SK-N-SH (cell line): ENCODE results near the gene AP3B2. TPM values are rescaled to one million over a fixed set of nuclear protein-coding genes. Genes with fewer than 3 reads are reported as not detected.

Experiments used
- CTCF ChIA-PET: fragments of 300-600, 350-600 bp; formaldehyde crosslinking; extraction: SDS; loops from one replicate; lab custom pipeline; 2021; lab: Yijun Ruan, JAX
- POLR2A ChIA-PET: fragments of 350-600 bp; sonication (Branson Sonifier 250); formaldehyde crosslinking; extraction: SDS; loops from one replicate; lab custom pipeline; 2020; ENCODE audit warnings: antibody characterized with exemption, inconsistent platforms; lab: Yijun Ruan, JAX
- DNase-seq: peaks from one replicate; pipeline ENCODE4 v3.0.0; 2012
- H2AFZ ChIP-seq: fragments of 200-600 bp; sonication (generic); 2 replicates; pipeline ENCODE4 v1.8.1; 2016; ENCODE audit warnings: antibody characterized with exemption, mild to moderate bottlenecking, low read depth
- H3F3A ChIP-seq: fragments of 200-600 bp; sonication (generic); replicated peaks from 2 replicates; pipeline ENCODE3; 2016; ENCODE audit warnings: antibody characterized with exemption, mild to moderate bottlenecking; ENCODE audit not compliant: insufficient read depth
- H3K27ac ChIP-seq, 2 experiments: fragments of 200-500 bp in 1 of 2; fragments of 200-600 bp in 1 of 2; sonication (Bioruptor generic) in 1 of 2; sonication (generic), shearing (Covaris generic) in 1 of 2; 2 replicates each; pipeline versions ENCODE4 v1.5.1 to v1.6.1; 2014 to 2016; ENCODE audit warnings: low read depth in 2 of 2, inconsistent platforms in 1 of 2, low read length in 1 of 2, mild to moderate bottlenecking in 1 of 2, mixed read lengths in 1 of 2
- H3K27me3 ChIP-seq: fragments of 200-600 bp; sonication (generic), shearing (Covaris generic); 2 replicates; pipeline ENCODE4 v1.6.1; 2016; ENCODE audit warnings: mixed run types; ENCODE audit not compliant: insufficient read depth
- H3K36me3 ChIP-seq, 2 experiments: fragments of 200-500 bp in 1 of 2; fragments of 200-600 bp in 1 of 2; sonication (Bioruptor generic) in 1 of 2; sonication (generic) in 1 of 2; replicated peaks in 1 of 2; 2 replicates each; pipeline versions ENCODE3 to v1.5.1; 2014 to 2016; ENCODE audit warnings: low read length in 1 of 2, mild to moderate bottlenecking in 1 of 2; ENCODE audit not compliant: insufficient read depth in 2 of 2, control insufficient read depth in 1 of 2
- H3K4me1 ChIP-seq, 2 experiments: fragments of 200-500 bp in 1 of 2; fragments of 200-600 bp in 1 of 2; sonication (Bioruptor generic) in 1 of 2; sonication (generic), shearing (Covaris generic) in 1 of 2; 2 replicates each; pipeline versions ENCODE4 v1.5.1 to v1.6.1; 2014 to 2016; ENCODE audit warnings: low read depth in 1 of 2, low read length in 1 of 2, mixed run types in 1 of 2; ENCODE audit not compliant: insufficient read depth in 2 of 2, control insufficient read depth in 1 of 2
- H3K4me2 ChIP-seq: fragments of 200-600 bp; sonication (generic), shearing (Covaris generic); 2 replicates; pipeline ENCODE4 v1.6.1; 2017; ENCODE audit warnings: mixed run types
- H3K4me3 ChIP-seq, 2 experiments: fragments of 200-500 bp in 1 of 2; fragments of 200-600 bp in 1 of 2; sonication (Bioruptor generic) in 1 of 2; sonication (generic), shearing (Covaris generic) in 1 of 2; 2 replicates each; pipeline versions ENCODE4 v1.5.1 to v1.8.1; 2014 to 2016; ENCODE audit warnings: low read depth in 2 of 2, inconsistent platforms in 1 of 2, low read length in 1 of 2, mild to moderate bottlenecking in 1 of 2, mixed read lengths in 1 of 2, moderate library complexity in 1 of 2
- H3K79me2 ChIP-seq: fragments of 200-600 bp; sonication (generic); 2 replicates; pipeline ENCODE4 v1.8.1; 2017; ENCODE audit warnings: mild to moderate bottlenecking; ENCODE audit not compliant: insufficient read depth
- H3K9ac ChIP-seq: fragments of 200-600 bp; sonication (generic); 2 replicates; pipeline ENCODE4 v1.6.1; 2017; ENCODE audit warnings: mixed run types
- H3K9me2 ChIP-seq: fragments of 200-600 bp; sonication (generic); 2 replicates; pipeline ENCODE4 v1.6.1; 2017; ENCODE audit warnings: mixed run types
- H3K9me3 ChIP-seq: fragments of 200-600 bp; sonication (generic); 2 replicates; pipeline ENCODE4 v1.6.1; 2017; ENCODE audit warnings: mixed run types, mild to moderate bottlenecking, moderate library complexity
- H4K20me1 ChIP-seq: fragments of 200-600 bp; sonication (generic); 2 replicates; pipeline ENCODE4 v1.6.1; 2017; ENCODE audit warnings: mild to moderate bottlenecking, mixed run types; ENCODE audit not compliant: insufficient read depth
- EZH2phosphoT487 ChIP-seq: fragments of 200-600 bp; sonication (generic); IDR thresholded peaks from 2 replicates; pipeline ENCODE4 v1.6.1; 2017; ENCODE audit warnings: low read depth, mixed run types, mild to moderate bottlenecking, antibody characterized with exemption, moderate library complexity, borderline replicate concordance
- FOXM1 ChIP-seq: IDR thresholded peaks from 2 replicates; pipeline ENCODE4 v1.4.0; 2012; ENCODE audit warnings: low read depth, mild to moderate bottlenecking
- JUND ChIP-seq: IDR thresholded peaks from 2 replicates; pipeline ENCODE4 v1.4.0; 2012
- MEF2A ChIP-seq: IDR thresholded peaks from 2 replicates; pipeline ENCODE4 v1.4.0; 2012; ENCODE audit warnings: low read depth, borderline replicate concordance
- NRF1 ChIP-seq: IDR thresholded peaks from 2 replicates; pipeline ENCODE4 v1.6.1; 2012; ENCODE audit warnings: low read depth, mild to moderate bottlenecking, low read length
- PBX3 ChIP-seq: IDR thresholded peaks from 2 replicates; pipeline ENCODE4; 2012
- RAD21 ChIP-seq: IDR thresholded peaks from 2 replicates; pipeline ENCODE4 v1.6.1; 2012; ENCODE audit warnings: mild to moderate bottlenecking, low read length
- RCOR1 ChIP-seq: fragments of 150-350 bp; IDR thresholded peaks from 2 replicates; pipeline ENCODE4 v1.6.1; 2017; ENCODE audit warnings: antibody characterized with exemption, low read length
- RXRA ChIP-seq: IDR thresholded peaks from 2 replicates; pipeline ENCODE4 v1.4.0; 2012; ENCODE audit warnings: low read depth, mild to moderate bottlenecking, borderline replicate concordance
- SIN3A ChIP-seq: IDR thresholded peaks from 2 replicates; pipeline ENCODE4 v1.6.1; 2012; ENCODE audit warnings: low read depth, mild to moderate bottlenecking, low read length, moderate library complexity, borderline replicate concordance
- TEAD4 ChIP-seq: IDR thresholded peaks from 2 replicates; pipeline ENCODE4 v1.4.0; 2012; ENCODE audit warnings: mild to moderate bottlenecking, borderline replicate concordance; ENCODE audit not compliant: insufficient read depth
- USF2 ChIP-seq: fragments of 150-350 bp; IDR thresholded peaks from 2 replicates; pipeline ENCODE4 v1.6.1; 2017; ENCODE audit warnings: antibody characterized with exemption, low read length, low read depth, borderline replicate concordance
- YY1 ChIP-seq: IDR thresholded peaks from 2 replicates; pipeline ENCODE4 v1.4.0; 2012; ENCODE audit warnings: low read depth, mild to moderate bottlenecking
- WGBS: methylation state at CpG from one replicate; pipeline ENCODE4 v1.1.6; 2017; ENCODE audit warnings: low lambda C conversion rate; 5-methylcytosine and 5-hydroxymethylcytosine counted together
- polyA plus RNA-seq, 3 experiments: library from polyadenylated mRNA; depleted of rRNA; stranded (reverse); fragments of >200 nt; gene quantifications; 2 replicates each; pipeline ENCODE4 v1.2.3, GENCODE V29; 2012
- TF ChIP-seq, protein P1 (sequence below): IDR thresholded peaks from 2 replicates; pipeline ENCODE4 v1.6.1; 2012; ENCODE audit warnings: mild to moderate bottlenecking, low read depth, low read length, moderate library complexity
- TF ChIP-seq, protein P2 (sequence below): IDR thresholded peaks from 2 replicates; pipeline ENCODE4 v1.4.0; 2012; ENCODE audit warnings: low read depth
- TF ChIP-seq, protein P3 (sequence below): fragments of 200-600 bp; sonication (generic); IDR thresholded peaks from 2 replicates; pipeline ENCODE4 v1.6.1; 2017; ENCODE audit warnings: antibody characterized with exemption, mild to moderate bottlenecking, moderate library complexity

Gene AP3B2
- polyA plus RNA-seq, 1 of the 3 experiments (the other 2 are of a cell fraction) = 0.77 TPM

DNA sequence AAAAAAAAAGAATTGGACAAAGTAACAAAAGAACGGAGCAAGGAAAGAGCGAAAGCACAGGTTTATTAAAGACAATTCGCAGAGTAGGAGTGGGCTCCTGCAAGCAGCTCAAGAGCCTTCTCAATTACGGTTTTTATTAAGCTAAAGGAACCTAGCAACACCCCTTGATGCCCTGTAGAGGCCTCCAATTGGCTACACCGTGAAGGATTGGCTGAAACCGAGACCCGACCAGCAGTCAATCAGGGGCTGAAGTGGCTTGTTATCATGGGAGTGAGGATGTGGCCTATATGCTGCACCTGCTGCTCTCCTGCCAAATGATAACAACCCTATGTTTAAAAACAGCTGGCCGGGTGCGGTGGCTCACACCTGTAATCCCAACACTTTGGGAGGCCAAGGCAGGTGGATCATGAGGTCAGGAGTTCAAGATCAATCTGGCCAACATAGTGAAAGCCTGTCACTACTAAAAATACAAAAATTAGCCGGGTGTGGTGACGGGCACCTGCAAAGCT is 20.4 kb upstream of the AP3B2 start:
- CTCF ChIA-PET = no interaction called here
- Histone ChIP-seq H3K9ac (no peak overlapping the region), H3K27me3 (no peaks in the 10 kb centered on the region), H3K27ac (no peak overlapping the region), H3K4me3 (no peak overlapping the region), H3K36me3 (no peaks in the 10 kb centered on the region), H3K4me1 (no peaks in the 10 kb centered on the region), H3F3A (no peaks in the 10 kb centered on the region), H3K79me2 (no peaks in the 10 kb centered on the region), H3K9me3 (no peaks in the 10 kb centered on the region), H3K4me2 (no peak overlapping the region), H4K20me1 (no peaks in the 10 kb centered on the region), H3K9me2 (no peaks in the 10 kb centered on the region), H2AFZ (no peak overlapping the region)
- WGBS = 75% methylated on average over 11 of the region's 11 CpGs
- POLR2A ChIA-PET = no interaction called here
- DNase-seq = no peak
- TF ChIP-seq JUND = no peak
- TF ChIP-seq FOXM1 = no peak
- TF ChIP-seq USF2 = no peak
- TF ChIP-seq, protein P1, sequence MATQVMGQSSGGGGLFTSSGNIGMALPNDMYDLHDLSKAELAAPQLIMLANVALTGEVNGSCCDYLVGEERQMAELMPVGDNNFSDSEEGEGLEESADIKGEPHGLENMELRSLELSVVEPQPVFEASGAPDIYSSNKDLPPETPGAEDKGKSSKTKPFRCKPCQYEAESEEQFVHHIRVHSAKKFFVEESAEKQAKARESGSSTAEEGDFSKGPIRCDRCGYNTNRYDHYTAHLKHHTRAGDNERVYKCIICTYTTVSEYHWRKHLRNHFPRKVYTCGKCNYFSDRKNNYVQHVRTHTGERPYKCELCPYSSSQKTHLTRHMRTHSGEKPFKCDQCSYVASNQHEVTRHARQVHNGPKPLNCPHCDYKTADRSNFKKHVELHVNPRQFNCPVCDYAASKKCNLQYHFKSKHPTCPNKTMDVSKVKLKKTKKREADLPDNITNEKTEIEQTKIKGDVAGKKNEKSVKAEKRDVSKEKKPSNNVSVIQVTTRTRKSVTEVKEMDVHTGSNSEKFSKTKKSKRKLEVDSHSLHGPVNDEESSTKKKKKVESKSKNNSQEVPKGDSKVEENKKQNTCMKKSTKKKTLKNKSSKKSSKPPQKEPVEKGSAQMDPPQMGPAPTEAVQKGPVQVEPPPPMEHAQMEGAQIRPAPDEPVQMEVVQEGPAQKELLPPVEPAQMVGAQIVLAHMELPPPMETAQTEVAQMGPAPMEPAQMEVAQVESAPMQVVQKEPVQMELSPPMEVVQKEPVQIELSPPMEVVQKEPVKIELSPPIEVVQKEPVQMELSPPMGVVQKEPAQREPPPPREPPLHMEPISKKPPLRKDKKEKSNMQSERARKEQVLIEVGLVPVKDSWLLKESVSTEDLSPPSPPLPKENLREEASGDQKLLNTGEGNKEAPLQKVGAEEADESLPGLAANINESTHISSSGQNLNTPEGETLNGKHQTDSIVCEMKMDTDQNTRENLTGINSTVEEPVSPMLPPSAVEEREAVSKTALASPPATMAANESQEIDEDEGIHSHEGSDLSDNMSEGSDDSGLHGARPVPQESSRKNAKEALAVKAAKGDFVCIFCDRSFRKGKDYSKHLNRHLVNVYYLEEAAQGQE = no peak
- no peak for TF ChIP-seq SIN3A
- TF ChIP-seq EZH2phosphoT487 = no peak
- no peak for TF ChIP-seq TEAD4
- TF ChIP-seq, protein P2, sequence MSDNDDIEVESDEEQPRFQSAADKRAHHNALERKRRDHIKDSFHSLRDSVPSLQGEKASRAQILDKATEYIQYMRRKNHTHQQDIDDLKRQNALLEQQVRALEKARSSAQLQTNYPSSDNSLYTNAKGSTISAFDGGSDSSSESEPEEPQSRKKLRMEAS = no peak
- no peak for TF ChIP-seq NRF1
- no peak for TF ChIP-seq RXRA

DNA sequence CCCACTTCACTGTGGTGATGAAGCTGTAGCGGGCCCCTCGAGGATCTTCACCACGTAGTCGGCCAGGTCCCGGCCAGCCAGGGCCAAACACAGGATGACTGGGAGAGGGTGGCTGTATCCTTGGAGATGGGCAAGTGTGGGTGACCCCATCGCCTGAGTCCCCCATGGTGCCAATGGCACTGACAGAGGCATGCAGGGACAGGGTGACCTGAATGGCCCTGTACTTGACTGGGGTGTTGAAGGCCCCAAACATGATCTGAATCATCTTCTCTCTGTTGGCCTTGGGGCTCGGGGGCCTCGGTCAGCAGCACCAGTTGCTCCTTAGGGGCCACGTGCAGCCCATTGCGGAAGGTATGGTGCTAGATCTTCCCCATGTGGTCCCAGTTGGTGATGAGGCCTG is 17.1 kb upstream of the AP3B2 start:
- H3K9me2 ChIP-seq = no peaks in the 10 kb centered on the region
- no peaks in the 10 kb centered on the region for H3K27me3 ChIP-seq
- ChIA-PET CTCF (no interaction called here), POLR2A (no interaction called here)
- no peak overlapping the region for H3K9ac ChIP-seq
- H3K79me2 ChIP-seq = no peaks in the 10 kb centered on the region
- no peak overlapping the region for H3K4me2 ChIP-seq
- TF ChIP-seq, protein P3, sequence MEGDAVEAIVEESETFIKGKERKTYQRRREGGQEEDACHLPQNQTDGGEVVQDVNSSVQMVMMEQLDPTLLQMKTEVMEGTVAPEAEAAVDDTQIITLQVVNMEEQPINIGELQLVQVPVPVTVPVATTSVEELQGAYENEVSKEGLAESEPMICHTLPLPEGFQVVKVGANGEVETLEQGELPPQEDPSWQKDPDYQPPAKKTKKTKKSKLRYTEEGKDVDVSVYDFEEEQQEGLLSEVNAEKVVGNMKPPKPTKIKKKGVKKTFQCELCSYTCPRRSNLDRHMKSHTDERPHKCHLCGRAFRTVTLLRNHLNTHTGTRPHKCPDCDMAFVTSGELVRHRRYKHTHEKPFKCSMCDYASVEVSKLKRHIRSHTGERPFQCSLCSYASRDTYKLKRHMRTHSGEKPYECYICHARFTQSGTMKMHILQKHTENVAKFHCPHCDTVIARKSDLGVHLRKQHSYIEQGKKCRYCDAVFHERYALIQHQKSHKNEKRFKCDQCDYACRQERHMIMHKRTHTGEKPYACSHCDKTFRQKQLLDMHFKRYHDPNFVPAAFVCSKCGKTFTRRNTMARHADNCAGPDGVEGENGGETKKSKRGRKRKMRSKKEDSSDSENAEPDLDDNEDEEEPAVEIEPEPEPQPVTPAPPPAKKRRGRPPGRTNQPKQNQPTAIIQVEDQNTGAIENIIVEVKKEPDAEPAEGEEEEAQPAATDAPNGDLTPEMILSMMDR = no peak
- no peak for TF ChIP-seq JUND
- TF ChIP-seq EZH2phosphoT487 = no peak
- no peak for TF ChIP-seq PBX3
- TF ChIP-seq MEF2A = no peak
- TF ChIP-seq NRF1 = no peak
- no peak for TF ChIP-seq FOXM1
- TF ChIP-seq SIN3A = no peak
- TF ChIP-seq YY1 = no peak
- TF ChIP-seq RAD21 = no peak
- no peak for TF ChIP-seq RCOR1
- no peak for DNase-seq
- no peak overlapping the region for H3K4me3 ChIP-seq
- no peaks in the 10 kb centered on the region for H3K4me1 ChIP-seq
- H4K20me1 ChIP-seq = no peaks in the 10 kb centered on the region
- no peaks in the 10 kb centered on the region for H3K9me3 ChIP-seq
- no peaks in the 10 kb centered on the region for H3F3A ChIP-seq
- no peak overlapping the region for H2AFZ ChIP-seq
- no peak overlapping the region for H3K27ac ChIP-seq
- WGBS = 20% methylated on average over 1 of the region's 10 CpGs
- no peaks in the 10 kb centered on the region for H3K36me3 ChIP-seq
